OCI-LY3 (cell line): ENCODE measurements around the gene PIEZO1.

Experiments
- EZH2phosphoT487 ChIP-seq: fragments of 200-600 bp; shearing (Covaris generic); IDR thresholded peaks from 2 replicates; pipeline ENCODE4 v1.6.1; 2018; ENCODE audit warnings: antibody characterized with exemption, mixed run types, low read depth
- TF ChIP-seq, protein P1 (sequence below): fragments of 200-600, 300-600 bp; sonication (generic); IDR thresholded peaks from 2 replicates; pipeline ENCODE4 v1.5.1; 2014; ENCODE audit warnings: antibody characterized with exemption, low read length, low read depth

DNA sequence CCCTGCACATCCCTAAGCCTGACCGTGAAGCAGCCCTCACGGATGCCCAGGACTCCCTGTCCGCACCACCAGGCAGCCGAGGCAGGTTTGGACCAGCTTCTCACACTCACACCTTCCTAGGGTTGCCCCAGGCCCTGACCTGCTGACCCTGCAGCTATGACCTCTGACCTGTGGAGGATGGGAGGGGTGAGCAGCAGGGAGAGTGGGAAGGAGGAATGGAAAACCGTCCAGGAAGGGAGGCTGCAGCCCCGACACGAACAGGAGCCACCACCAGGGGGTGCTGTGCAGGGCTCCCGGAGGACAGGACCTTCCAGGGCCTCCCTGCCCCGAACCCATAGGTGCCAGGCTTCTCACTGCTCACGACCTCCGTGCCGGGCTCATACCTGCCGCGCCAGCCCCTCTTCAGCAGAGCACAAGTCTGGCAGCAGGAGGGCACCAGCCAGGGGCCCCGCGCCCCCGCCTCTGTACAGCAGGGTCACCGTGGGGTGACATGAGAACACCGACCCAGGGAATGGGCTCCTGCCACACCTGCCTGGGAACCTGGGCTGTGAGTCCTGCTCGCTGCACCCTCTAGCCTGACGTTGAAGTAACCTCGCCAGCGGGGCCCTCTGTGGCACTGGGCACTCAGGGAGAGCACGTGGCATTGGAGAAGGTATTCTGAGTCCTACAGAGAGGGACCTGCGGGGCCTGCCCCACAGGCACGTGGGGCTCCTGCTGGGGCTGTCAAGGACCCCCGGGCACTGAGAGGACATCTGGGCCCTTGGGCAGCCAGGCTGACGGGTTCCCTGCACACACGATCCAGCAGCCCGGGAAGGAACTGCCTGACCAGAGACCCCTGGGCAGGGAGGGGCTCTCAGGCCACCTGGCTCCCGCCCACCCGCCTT, 41.1 kb downstream of the PIEZO1 start:
- TF ChIP-seq, protein P1, sequence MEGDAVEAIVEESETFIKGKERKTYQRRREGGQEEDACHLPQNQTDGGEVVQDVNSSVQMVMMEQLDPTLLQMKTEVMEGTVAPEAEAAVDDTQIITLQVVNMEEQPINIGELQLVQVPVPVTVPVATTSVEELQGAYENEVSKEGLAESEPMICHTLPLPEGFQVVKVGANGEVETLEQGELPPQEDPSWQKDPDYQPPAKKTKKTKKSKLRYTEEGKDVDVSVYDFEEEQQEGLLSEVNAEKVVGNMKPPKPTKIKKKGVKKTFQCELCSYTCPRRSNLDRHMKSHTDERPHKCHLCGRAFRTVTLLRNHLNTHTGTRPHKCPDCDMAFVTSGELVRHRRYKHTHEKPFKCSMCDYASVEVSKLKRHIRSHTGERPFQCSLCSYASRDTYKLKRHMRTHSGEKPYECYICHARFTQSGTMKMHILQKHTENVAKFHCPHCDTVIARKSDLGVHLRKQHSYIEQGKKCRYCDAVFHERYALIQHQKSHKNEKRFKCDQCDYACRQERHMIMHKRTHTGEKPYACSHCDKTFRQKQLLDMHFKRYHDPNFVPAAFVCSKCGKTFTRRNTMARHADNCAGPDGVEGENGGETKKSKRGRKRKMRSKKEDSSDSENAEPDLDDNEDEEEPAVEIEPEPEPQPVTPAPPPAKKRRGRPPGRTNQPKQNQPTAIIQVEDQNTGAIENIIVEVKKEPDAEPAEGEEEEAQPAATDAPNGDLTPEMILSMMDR, result peak; percentile 89
- TF ChIP-seq EZH2phosphoT487, result no peak
